Activated naive CD4-positive, alpha-beta T cell treated with anti-CD3 and anti-CD28 coated beads for 36 hours (primary cell): ENCODE results near the gene ARSI. TPM values are rescaled to one million over a fixed set of nuclear protein-coding genes. Genes with fewer than 3 reads are reported as not detected.
"Not testable (repeated sequence)": the region's sequence is repeated elsewhere in the genome, so short reads cannot be mapped to it uniquely, and the experiment has no call there.

ENCODE experiments used
- CTCF ChIA-PET: fragments of 350-600 bp; sonication (Branson Sonifier 250); formaldehyde crosslinking; loops from one replicate; lab custom pipeline; 2021; ENCODE audit warnings: antibody characterized with exemption; lab: Charles Lee
- DNase-seq: peaks from one replicate; pipeline ENCODE4 v3.0.0-alpha.2; 2020
- H3K27ac Mint-ChIP-seq: one replicate; pipeline ENCODE4 v1.8.0; 2021; ENCODE audit warnings: mild to moderate bottlenecking, mixed read lengths
- H3K27me3 Mint-ChIP-seq: one replicate; pipeline ENCODE4 v1.8.0; 2021; ENCODE audit warnings: low read depth, mixed read lengths
- H3K36me3 Mint-ChIP-seq: one replicate; pipeline ENCODE4 v1.8.0; 2021; ENCODE audit warnings: low read depth, mixed read lengths
- H3K4me1 Mint-ChIP-seq: one replicate; pipeline ENCODE4 v1.8.0; 2021; ENCODE audit warnings: low read depth, mixed read lengths
- H3K4me3 Mint-ChIP-seq: one replicate; pipeline ENCODE4 v1.8.0; 2021; ENCODE audit warnings: mild to moderate bottlenecking, moderate library complexity, mixed read lengths
- H3K9me3 Mint-ChIP-seq: one replicate; pipeline ENCODE4 v1.8.0; 2021; ENCODE audit warnings: mixed read lengths
- intact Hi-C: fragments of 100-400 bp; cut with micrococcal nuclease; formaldehyde crosslinking; loops from one replicate; pipeline ENCODE4 v1.15.1; 2023
- total RNA-seq, 2 experiments: library from RNA; stranded (reverse); gene quantifications; one replicate each; pipeline ENCODE4 v1.2.3, GENCODE V29; 2021

ARSI gene
- total RNA-seq, 2 experiments from 2014 or later: not detected

- H3K4me1 Mint-ChIP-seq: no peaks in the 10 kb centered on the region
- intact Hi-C loops: no loop called here
- H3K4me3 Mint-ChIP-seq: no peak overlapping the region
- no peak overlapping the region for H3K27ac Mint-ChIP-seq
- no peaks in the 10 kb centered on the region for H3K9me3 Mint-ChIP-seq
- H3K27me3 Mint-ChIP-seq: no peaks in the 10 kb centered on the region
- no peak for DNase-seq
- CTCF ChIA-PET: interaction anchor here (0.8 kb wide), 1 partner anchor 101 kb away, joined by 3 read pairs; no protein-coding TSS in a partner anchor
- H3K36me3 Mint-ChIP-seq: no peaks in the 10 kb centered on the region
Observed at GRCh38 chr5:150254363-150254762, 48.3 kb downstream of the ARSI start.

- Mint-ChIP-seq H3K4me1 (no peaks in the 10 kb centered on the region), H3K9me3 (no peaks in the 10 kb centered on the region), H3K4me3 (no peak overlapping the region), H3K27ac (no peak overlapping the region), H3K27me3 (no peaks in the 10 kb centered on the region), H3K36me3 (no peaks in the 10 kb centered on the region)
- intact Hi-C loops: no loop called here
- CTCF ChIA-PET: no interaction called here
- DNase-seq: no peak
Observed at GRCh38 chr5:150253416-150254208, 49.1 kb downstream of the ARSI start.

DNA sequence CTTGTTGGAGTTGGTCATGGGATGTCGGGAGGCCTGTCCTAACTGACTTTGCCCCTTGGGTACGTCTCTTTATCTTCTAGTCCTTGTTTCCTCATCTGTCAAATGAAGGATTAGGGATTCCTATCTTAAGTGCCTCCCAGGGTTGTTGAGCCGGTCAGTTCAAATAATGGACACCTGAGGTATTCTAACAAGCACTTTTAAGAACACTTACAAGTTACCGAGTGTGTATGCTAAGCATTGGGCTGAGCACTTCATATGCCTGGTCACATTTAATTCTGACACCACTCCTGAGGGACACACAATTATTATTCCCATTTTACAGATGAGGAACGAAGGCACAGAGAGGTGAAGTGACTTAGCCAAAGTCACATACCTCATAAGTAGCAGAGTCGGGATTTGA is 50.2 kb downstream of the ARSI start:
- Mint-ChIP-seq H3K36me3 (no peaks in the 10 kb centered on the region), H3K4me1 (no peaks in the 10 kb centered on the region), H3K9me3 (no peaks in the 10 kb centered on the region), H3K27me3 (no peaks in the 10 kb centered on the region), H3K27ac (no peak overlapping the region), H3K4me3 (no peak overlapping the region)
- DNase-seq: no peak
- intact Hi-C loops: no loop called here
- CTCF ChIA-PET: interaction anchor here (0.7 kb wide), 1 partner anchor 25 kb away, joined by 3 read pairs; no protein-coding TSS in a partner anchor

- intact Hi-C loops: no loop called here
Observed at GRCh38 chr5:150251504-150251903, 51.2 kb downstream of the ARSI start.

GRCh38 chr5:150249744-150250143 is 53.0 kb downstream of the ARSI start:
- H3K27me3 Mint-ChIP-seq: no peaks in the 10 kb centered on the region
- H3K4me3 Mint-ChIP-seq: no peak overlapping the region
- no peaks in the 10 kb centered on the region for H3K36me3 Mint-ChIP-seq
- no peaks in the 10 kb centered on the region for H3K9me3 Mint-ChIP-seq
- no peaks in the 10 kb centered on the region for H3K4me1 Mint-ChIP-seq
- intact Hi-C loops: no loop called here
- no peak overlapping the region for H3K27ac Mint-ChIP-seq
- DNase-seq: no peak
- CTCF ChIA-PET: no interaction called here

More at GRCh38 chr5:150251504-150251903, 51.2 kb downstream of the ARSI start:
- DNase-seq: no peak
- no peaks in the 10 kb centered on the region for H3K36me3 Mint-ChIP-seq
- no peak overlapping the region for H3K4me3 Mint-ChIP-seq
- H3K4me1 Mint-ChIP-seq: no peaks in the 10 kb centered on the region
- H3K27me3 Mint-ChIP-seq: no peaks in the 10 kb centered on the region
- no peaks in the 10 kb centered on the region for H3K9me3 Mint-ChIP-seq
- CTCF ChIA-PET: no interaction called here
- no peak overlapping the region for H3K27ac Mint-ChIP-seq

GRCh38 chr5:150248946-150249345 is 53.8 kb downstream of the ARSI start:
- Mint-ChIP-seq H3K27ac (no peak overlapping the region), H3K36me3 (no peaks in the 10 kb centered on the region), H3K9me3 (no peaks in the 10 kb centered on the region), H3K27me3 (no peaks in the 10 kb centered on the region), H3K4me1 (no peaks in the 10 kb centered on the region), H3K4me3 (no peak overlapping the region)
- intact Hi-C loops: no loop called here
- CTCF ChIA-PET: no interaction called here
- no peak for DNase-seq

GRCh38 chr5:150248493-150248892 is 54.2 kb downstream of the ARSI start:
- DNase-seq, H3K27me3 Mint-ChIP-seq, H3K27ac Mint-ChIP-seq, H3K36me3 Mint-ChIP-seq, H3K9me3 Mint-ChIP-seq, H3K4me3 Mint-ChIP-seq, CTCF ChIA-PET, H3K4me1 Mint-ChIP-seq, intact Hi-C loops: not testable (repeated sequence)

DNA sequence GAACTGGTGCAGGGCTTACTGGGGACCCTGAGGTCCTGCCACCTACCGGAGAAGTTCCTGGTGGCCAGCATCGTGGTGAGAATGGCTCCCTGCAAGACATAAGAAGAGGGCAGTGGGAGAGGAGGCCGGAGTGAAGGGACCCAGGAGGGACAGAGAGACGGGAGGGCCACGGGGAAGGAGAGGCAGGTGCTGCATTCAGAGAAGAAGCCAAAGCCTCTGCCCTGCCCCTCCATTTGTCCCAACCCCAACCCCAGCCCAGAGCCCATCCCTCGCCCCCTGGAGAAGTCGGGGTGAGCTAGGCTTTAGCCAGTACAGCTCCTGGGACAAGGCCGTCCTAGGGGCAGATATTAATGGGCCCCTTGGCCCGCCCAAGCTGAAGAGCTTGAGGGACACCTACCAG is 55.0 kb downstream of the ARSI start:
- no peaks in the 10 kb centered on the region for H3K36me3 Mint-ChIP-seq
- H3K9me3 Mint-ChIP-seq: no peaks in the 10 kb centered on the region
- CTCF ChIA-PET: no interaction called here
- intact Hi-C loops: no loop called here
- no peaks in the 10 kb centered on the region for H3K4me1 Mint-ChIP-seq
- no peaks in the 10 kb centered on the region for H3K27me3 Mint-ChIP-seq
- no peak overlapping the region for H3K4me3 Mint-ChIP-seq
- no peak overlapping the region for H3K27ac Mint-ChIP-seq
- no peak for DNase-seq

DNA sequence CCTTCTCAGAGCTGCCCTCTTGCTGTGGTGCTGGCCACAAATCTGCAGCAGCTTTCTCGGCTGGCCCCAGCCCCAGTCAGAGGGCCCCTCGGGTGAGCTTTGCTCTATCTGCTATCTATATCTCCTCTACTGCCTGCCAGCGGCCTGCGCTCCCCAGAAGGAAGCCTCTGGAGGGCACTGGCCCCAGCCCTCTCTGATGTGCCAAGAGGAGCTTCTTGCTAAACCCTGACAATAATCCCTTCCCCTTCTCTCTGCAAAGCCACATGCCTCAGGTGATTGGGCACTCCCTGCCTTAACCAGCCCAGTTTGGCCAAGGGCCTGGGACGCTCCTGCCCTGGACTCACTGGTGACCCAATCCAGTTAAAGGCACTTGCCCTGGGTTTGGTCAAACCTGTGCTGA is 55.9 kb downstream of the ARSI start:
- CTCF ChIA-PET: no interaction called here
- no peaks in the 10 kb centered on the region for H3K27me3 Mint-ChIP-seq
- H3K36me3 Mint-ChIP-seq: no peaks in the 10 kb centered on the region
- H3K9me3 Mint-ChIP-seq: no peaks in the 10 kb centered on the region
- no peak overlapping the region for H3K4me3 Mint-ChIP-seq
- H3K27ac Mint-ChIP-seq: no peak overlapping the region
- no peak for DNase-seq
- no peaks in the 10 kb centered on the region for H3K4me1 Mint-ChIP-seq
- intact Hi-C loops: no loop called here

- CTCF ChIA-PET: no interaction called here
- Mint-ChIP-seq H3K4me1 (no peaks in the 10 kb centered on the region), H3K4me3 (no peak overlapping the region), H3K27ac (no peak overlapping the region), H3K36me3 (no peaks in the 10 kb centered on the region), H3K27me3 (no peaks in the 10 kb centered on the region), H3K9me3 (no peaks in the 10 kb centered on the region)
- intact Hi-C loops: no loop called here
- DNase-seq: no peak
Observed at GRCh38 chr5:150246429-150246828, 56.3 kb downstream of the ARSI start.

Other genes with a start within 250 kb of the ARSI start
- 1 to 10 TPM in 1 of 2 experiments, under 1 TPM in 1; 0.94 to 1.8 TPM for gene CSF1R, start 216.4 kb downstream of the ARSI start, total RNA-seq
- 1 to 10 TPM in 1 of 2 experiments, under 1 TPM in 1; 0.14 to 1.0 TPM for gene PDGFRB, start 147.1 kb downstream of the ARSI start, total RNA-seq
- not detected for gene CDX1, start 136.1 kb downstream of the ARSI start, total RNA-seq
- gene SLC6A7, start 112.8 kb downstream of the ARSI start, total RNA-seq: not detected
- not detected for gene CAMK2A, start 13.1 kb downstream of the ARSI start, total RNA-seq
- 100 to 1,000 TPM; 114 to 115 TPM for gene TCOF1, start 54.8 kb upstream of the ARSI start, total RNA-seq
- gene CD74, start 110.0 kb upstream of the ARSI start, total RNA-seq: 100 to 1,000 TPM; 312 to 316 TPM
- 1,000 to 10,000 TPM; 4,594 to 4,738 TPM for gene RPS14, start 146.8 kb upstream of the ARSI start, total RNA-seq
- 1 to 10 TPM; 2.4 to 3.3 TPM for gene NDST1, start 205.2 kb upstream of the ARSI start, total RNA-seq